Panc1 (cell line): ENCODE data around the gene GLTP.

Source experiments
- CTCF ChIP-seq: fragments of 450-650 bp; IDR thresholded peaks from 2 replicates; pipeline ENCODE4 v1.5.1; 2017; ENCODE audit warnings: mild to moderate bottlenecking
- POLR2AphosphoS5 ChIP-seq: IDR thresholded peaks from 2 replicates; pipeline ENCODE4 v1.6.1; 2012; ENCODE audit warnings: mild to moderate bottlenecking, low read depth, low read length, moderate library complexity
- REST ChIP-seq, 2 experiments: IDR thresholded peaks; 2 replicates each; pipeline ENCODE4 v1.6.1; 2011 to 2012; ENCODE audit warnings: low read depth in 2 of 2, control low read depth in 1 of 2, low read length in 1 of 2, mild to moderate bottlenecking in 1 of 2, moderate library complexity in 1 of 2; ENCODE audit not compliant: insufficient read depth in 1 of 2
- SIN3A ChIP-seq: IDR thresholded peaks from 2 replicates; pipeline ENCODE4 v1.6.1; 2012; ENCODE audit warnings: low read depth, mild to moderate bottlenecking, low read length, moderate library complexity, borderline replicate concordance; ENCODE audit not compliant: insufficient read depth
- TCF7L2 ChIP-seq: IDR thresholded peaks from 2 replicates; pipeline ENCODE4 v1.6.1; 2011; ENCODE audit warnings: mild to moderate bottlenecking, low read depth, low read length, inconsistent platforms

- TF ChIP-seq CTCF: no peak
- TF ChIP-seq SIN3A: no peak
- TF ChIP-seq REST (IDR thresholded peaks at IDR 0.05; ENCODE audit: insufficient read depth in 1 of 2, low read depth in 2 of 2, low read length in 1 of 2): no peak
- no peak for TF ChIP-seq POLR2AphosphoS5
- no peak for TF ChIP-seq TCF7L2
Measured at GRCh38 chr12:109831929-109832328, 48.4 kb downstream of the GLTP start.
